SU-DHL-6 (cell line): Measurements from ENCODE around the gene GPR87.

ENCODE experiments used
- H2AFZ ChIP-seq: fragments of 200-600 bp; sonication (generic); 2 replicates; pipeline ENCODE4 v1.6.1; 2014; ENCODE audit warnings: low read depth, mild to moderate bottlenecking, moderate library complexity, mixed read lengths, antibody characterized with exemption, low read length; ENCODE audit not compliant: severe bottlenecking
- H3F3A ChIP-seq: fragments of 200-600 bp; shearing (Covaris generic); 2 replicates; pipeline ENCODE4 v1.6.0; 2016; ENCODE audit warnings: antibody characterized with exemption, mild to moderate bottlenecking; ENCODE audit not compliant: insufficient read depth
- H3K27ac ChIP-seq: fragments of 200-600 bp; sonication (generic); 2 replicates; pipeline ENCODE4 v1.5.1; 2016; ENCODE audit warnings: low read depth, mild to moderate bottlenecking, low read length, moderate library complexity, mixed read lengths
- H3K27me3 ChIP-seq: fragments of 200-600 bp; sonication (generic), shearing (Covaris generic); 2 replicates; pipeline ENCODE4 v1.6.0; 2014; ENCODE audit warnings: mild to moderate bottlenecking, low read length
- H3K36me3 ChIP-seq: fragments of 200-600 bp; sonication (generic); 2 replicates; pipeline ENCODE4 v1.6.1; 2014; ENCODE audit warnings: mild to moderate bottlenecking, low read length, mixed read lengths
- H3K4me2 ChIP-seq: fragments of 300-600, 200-600 bp; shearing (Covaris generic), sonication (generic); 2 replicates; pipeline ENCODE4 v1.6.0; 2014; ENCODE audit warnings: low read length, low read depth, mild to moderate bottlenecking; ENCODE audit not compliant: poor library complexity, severe bottlenecking
- H3K4me3 ChIP-seq: fragments of 200-600 bp; sonication (generic); 2 replicates; pipeline ENCODE4 v1.5.1; 2014; ENCODE audit warnings: antibody characterized with exemption, low read length, mild to moderate bottlenecking, mixed read lengths; ENCODE audit not compliant: insufficient read depth, poor library complexity, severe bottlenecking
- H3K79me2 ChIP-seq: fragments of 200-600 bp; sonication (generic); 2 replicates; pipeline ENCODE4 v1.6.1; 2014; ENCODE audit warnings: mild to moderate bottlenecking, low read length, moderate library complexity; ENCODE audit not compliant: insufficient read depth
- H3K9ac ChIP-seq: fragments of 200-600 bp; sonication (generic); 2 replicates; pipeline ENCODE4 v1.7.0; 2014; ENCODE audit warnings: mild to moderate bottlenecking, low read length
- H3K9me2 ChIP-seq: fragments of 200-600 bp; sonication (generic); replicated peaks from 2 replicates; pipeline ENCODE4 v1.6.1; 2014; ENCODE audit warnings: low read length; ENCODE audit not compliant: insufficient read depth
- H3K9me3 ChIP-seq: fragments of 200-600 bp; sonication (generic); 2 replicates; pipeline ENCODE4 v1.6.1; 2014; ENCODE audit warnings: low read length, mixed read lengths; ENCODE audit not compliant: insufficient read depth
- H4K20me1 ChIP-seq: fragments of 200-600 bp; sonication (generic); 2 replicates; pipeline ENCODE4 v1.6.1; 2014; ENCODE audit warnings: low read depth, mild to moderate bottlenecking, antibody characterized with exemption, low read length, moderate library complexity, mixed read lengths
- EZH2phosphoT487 ChIP-seq: fragments of 200-600 bp; sonication (generic), shearing (Covaris generic); conservative IDR thresholded peaks from 2 replicates; pipeline ENCODE4 v1.6.1; 2018; ENCODE audit warnings: mild to moderate bottlenecking, antibody characterized with exemption, low read length, moderate library complexity, mixed read lengths
- TF ChIP-seq, protein P1 (sequence below): fragments of 200-600 bp; sonication (generic); IDR thresholded peaks from one replicate; pipeline ENCODE4 v1.5.1; 2017; ENCODE audit warnings: antibody characterized with exemption, mild to moderate bottlenecking, low read length, moderate library complexity; ENCODE audit not compliant: insufficient read depth, poor library complexity, severe bottlenecking

The GPR87 gene

DNA sequence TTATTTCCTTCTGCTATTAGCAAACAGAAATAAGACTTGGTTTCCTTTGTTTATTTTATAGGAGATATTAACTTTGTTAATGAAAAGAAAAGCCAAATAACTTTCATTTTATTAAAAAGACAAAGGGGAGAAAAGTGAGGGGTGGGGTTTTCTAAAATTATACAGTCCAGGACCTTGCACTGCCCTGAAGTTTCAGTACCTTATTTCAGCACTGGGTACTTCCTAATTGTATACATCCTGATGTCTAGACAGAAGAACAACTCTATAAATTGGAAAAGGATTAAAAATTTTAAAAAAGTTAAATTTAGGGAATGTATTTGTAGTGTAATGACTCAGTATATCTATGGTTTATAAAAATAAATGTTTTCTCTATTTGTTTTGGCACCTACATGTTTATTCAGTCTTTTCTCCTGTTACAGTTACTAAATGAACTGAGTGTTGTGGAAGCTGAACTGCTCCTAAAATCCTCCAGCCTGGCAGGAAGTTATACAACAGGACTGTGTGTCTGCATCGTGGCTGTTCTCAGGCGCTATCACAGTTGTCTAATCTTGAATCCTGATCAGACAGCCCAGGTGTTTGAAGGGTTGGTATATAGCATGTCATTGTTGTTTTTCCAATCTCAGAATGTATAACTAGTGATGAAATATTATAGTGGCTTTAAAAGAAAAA lies 40.3 kb upstream of the GPR87 start:
- Histone ChIP-seq H3F3A (no peaks in the 10 kb centered on the region), H3K9me2 (no peaks in the 10 kb centered on the region), H3K27ac (no peak overlapping the region), H3K4me3 (no peak overlapping the region), H4K20me1 (no peaks in the 10 kb centered on the region), H3K4me2 (no peak overlapping the region), H3K9ac (no peak overlapping the region), H3K9me3 (no peaks in the 10 kb centered on the region), H3K36me3 (peaks cover 10% of the 10 kb centered on the region; the same call in 1 of the 2 replicates), H2AFZ (no peak overlapping the region), H3K79me2 (no peaks in the 10 kb centered on the region), H3K27me3 (no peaks in the 10 kb centered on the region)
- no peak for TF ChIP-seq EZH2phosphoT487
- TF ChIP-seq, protein P1, sequence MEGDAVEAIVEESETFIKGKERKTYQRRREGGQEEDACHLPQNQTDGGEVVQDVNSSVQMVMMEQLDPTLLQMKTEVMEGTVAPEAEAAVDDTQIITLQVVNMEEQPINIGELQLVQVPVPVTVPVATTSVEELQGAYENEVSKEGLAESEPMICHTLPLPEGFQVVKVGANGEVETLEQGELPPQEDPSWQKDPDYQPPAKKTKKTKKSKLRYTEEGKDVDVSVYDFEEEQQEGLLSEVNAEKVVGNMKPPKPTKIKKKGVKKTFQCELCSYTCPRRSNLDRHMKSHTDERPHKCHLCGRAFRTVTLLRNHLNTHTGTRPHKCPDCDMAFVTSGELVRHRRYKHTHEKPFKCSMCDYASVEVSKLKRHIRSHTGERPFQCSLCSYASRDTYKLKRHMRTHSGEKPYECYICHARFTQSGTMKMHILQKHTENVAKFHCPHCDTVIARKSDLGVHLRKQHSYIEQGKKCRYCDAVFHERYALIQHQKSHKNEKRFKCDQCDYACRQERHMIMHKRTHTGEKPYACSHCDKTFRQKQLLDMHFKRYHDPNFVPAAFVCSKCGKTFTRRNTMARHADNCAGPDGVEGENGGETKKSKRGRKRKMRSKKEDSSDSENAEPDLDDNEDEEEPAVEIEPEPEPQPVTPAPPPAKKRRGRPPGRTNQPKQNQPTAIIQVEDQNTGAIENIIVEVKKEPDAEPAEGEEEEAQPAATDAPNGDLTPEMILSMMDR, result no peak

DNA sequence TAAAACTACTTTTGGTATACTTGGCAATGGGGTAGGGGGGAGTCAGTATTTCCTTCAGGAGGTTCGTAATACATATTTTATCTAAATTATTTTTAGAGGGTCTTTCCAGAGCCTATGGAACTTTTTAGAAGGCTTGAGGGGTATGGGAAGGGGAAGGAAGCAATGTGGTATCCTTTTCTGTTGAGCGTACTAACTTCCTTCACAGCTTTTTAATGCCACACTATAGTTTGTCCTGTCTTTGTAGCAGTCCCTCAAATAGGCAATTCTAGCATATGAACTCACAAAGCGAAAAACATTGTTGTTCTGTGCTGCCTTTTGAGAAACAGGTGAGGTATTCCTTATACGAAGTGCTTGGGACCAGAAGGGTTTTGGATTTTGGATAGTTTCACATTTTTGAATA lies 35.0 kb upstream of the GPR87 start:
- Histone ChIP-seq H3K27ac (no peak overlapping the region), H3K4me2 (no peak overlapping the region), H4K20me1 (no peaks in the 10 kb centered on the region), H3K4me3 (no peak overlapping the region), H3K36me3 (no peaks in the 10 kb centered on the region), H3K9me3 (no peaks in the 10 kb centered on the region), H2AFZ (no peak overlapping the region), H3F3A (no peaks in the 10 kb centered on the region), H3K27me3 (no peaks in the 10 kb centered on the region), H3K79me2 (no peaks in the 10 kb centered on the region), H3K9me2 (no peaks in the 10 kb centered on the region), H3K9ac (no peak overlapping the region)
- no peak for TF ChIP-seq EZH2phosphoT487
- TF ChIP-seq, protein P1, result no peak

DNA sequence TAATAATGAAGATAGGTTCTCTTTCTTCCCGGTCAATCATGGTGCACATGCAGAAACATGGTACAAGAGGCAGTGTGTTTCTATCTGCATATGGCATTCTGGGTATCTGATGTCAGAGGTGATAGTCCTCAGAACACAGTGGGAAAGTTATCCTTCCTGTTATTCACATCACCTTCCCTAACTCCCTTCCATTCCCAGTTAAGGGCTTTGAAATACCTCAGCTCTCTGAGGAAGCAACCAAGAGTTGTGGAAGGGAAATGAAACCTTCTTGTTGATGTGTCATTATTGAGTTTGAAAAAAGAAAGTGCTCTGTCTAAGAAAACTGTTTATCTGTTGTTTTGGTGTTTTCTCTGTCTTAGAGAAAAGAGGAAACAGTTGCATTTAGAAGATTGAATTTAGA lies 34.6 kb upstream of the GPR87 start:
- no peaks in the 10 kb centered on the region for H3K27me3 ChIP-seq
- no peak overlapping the region for H2AFZ ChIP-seq
- H3K9me2 ChIP-seq, result no peaks in the 10 kb centered on the region
- no peaks in the 10 kb centered on the region for H3K36me3 ChIP-seq
- H3K9ac ChIP-seq, result no peak overlapping the region
- H4K20me1 ChIP-seq, result no peaks in the 10 kb centered on the region
- no peak overlapping the region for H3K4me3 ChIP-seq
- no peaks in the 10 kb centered on the region for H3K79me2 ChIP-seq
- TF ChIP-seq, protein P1, result no peak
- no peak for TF ChIP-seq EZH2phosphoT487
- H3K4me2 ChIP-seq, result no peak overlapping the region
- H3F3A ChIP-seq, result no peaks in the 10 kb centered on the region
- no peak overlapping the region for H3K27ac ChIP-seq
- H3K9me3 ChIP-seq, result no peaks in the 10 kb centered on the region
